ENCODE results near the gene CRIM1.

DNA sequence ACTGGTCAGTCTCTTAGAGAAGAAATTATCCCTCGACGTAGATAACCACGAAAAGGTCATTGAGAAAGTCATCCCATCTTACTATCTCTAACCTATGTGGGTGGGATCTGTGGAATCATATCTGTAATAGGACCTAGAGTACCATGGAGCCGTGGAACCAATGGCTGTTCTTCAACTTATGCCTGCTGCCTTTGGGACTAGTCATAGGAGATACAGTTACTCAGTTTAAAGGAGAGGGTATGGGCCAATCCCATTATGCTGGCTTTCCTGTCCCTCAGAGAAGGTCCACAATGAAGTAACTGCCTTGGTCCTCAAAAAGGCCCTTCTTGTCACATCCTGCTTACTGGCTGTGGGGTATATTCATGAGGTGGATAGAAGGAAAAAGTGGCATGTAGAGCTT, 164.9 kb downstream of the CRIM1 start:
- TF ChIP-seq, protein P1, sequence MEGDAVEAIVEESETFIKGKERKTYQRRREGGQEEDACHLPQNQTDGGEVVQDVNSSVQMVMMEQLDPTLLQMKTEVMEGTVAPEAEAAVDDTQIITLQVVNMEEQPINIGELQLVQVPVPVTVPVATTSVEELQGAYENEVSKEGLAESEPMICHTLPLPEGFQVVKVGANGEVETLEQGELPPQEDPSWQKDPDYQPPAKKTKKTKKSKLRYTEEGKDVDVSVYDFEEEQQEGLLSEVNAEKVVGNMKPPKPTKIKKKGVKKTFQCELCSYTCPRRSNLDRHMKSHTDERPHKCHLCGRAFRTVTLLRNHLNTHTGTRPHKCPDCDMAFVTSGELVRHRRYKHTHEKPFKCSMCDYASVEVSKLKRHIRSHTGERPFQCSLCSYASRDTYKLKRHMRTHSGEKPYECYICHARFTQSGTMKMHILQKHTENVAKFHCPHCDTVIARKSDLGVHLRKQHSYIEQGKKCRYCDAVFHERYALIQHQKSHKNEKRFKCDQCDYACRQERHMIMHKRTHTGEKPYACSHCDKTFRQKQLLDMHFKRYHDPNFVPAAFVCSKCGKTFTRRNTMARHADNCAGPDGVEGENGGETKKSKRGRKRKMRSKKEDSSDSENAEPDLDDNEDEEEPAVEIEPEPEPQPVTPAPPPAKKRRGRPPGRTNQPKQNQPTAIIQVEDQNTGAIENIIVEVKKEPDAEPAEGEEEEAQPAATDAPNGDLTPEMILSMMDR (IDR thresholded peaks at IDR 0.05): no peak
- TF ChIP-seq POLR2A (IDR thresholded peaks at IDR 0.05) (no peak), EP300 (IDR thresholded peaks at IDR 0.05; ENCODE audit: low read depth) (no peak)
